ENCODE data around the gene C6orf163. TPM values are rescaled to one million over a fixed set of nuclear protein-coding genes. Genes with fewer than 3 reads are reported as not detected.

Gene C6orf163
- total and polyA plus RNA-seq, 2 of the 4 experiments (the other 2 are of a cell fraction), result 0.55 to 0.90 TPM

DNA sequence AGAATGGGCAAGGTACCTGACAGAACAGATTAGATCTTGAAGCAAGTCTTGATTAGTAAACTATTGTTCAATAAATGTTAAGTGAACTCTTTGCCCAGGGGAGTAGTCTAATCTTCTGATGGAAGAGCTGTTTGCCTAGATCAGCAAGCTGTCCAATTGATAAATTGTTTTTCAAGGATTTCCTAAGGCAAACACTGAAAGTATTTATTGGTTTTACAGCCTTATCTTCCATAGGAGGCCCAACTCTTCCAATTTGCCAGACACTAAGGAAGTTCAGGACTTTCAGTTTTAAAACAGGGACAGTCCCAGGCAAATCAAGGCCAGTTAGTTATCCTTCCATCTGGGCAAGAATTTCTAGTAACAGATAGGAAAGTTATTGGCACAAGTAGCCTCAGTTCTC lies 1.8 kb upstream of the C6orf163 start:
- dilution Hi-C loops (cut with HindIII; ENCODE audit: low sequenced_read_pairs, unreplicated experiment) (no loop called here), in situ Hi-C loops (cut with MboI; ENCODE audit: low sequenced_read_pairs) (no loop called here), intact Hi-C loops (cut with micrococcal nuclease) (no loop called here)
- Histone ChIP-seq H2BK5ac (ENCODE audit: low read depth, low read length, poor library complexity, severe bottlenecking) (no peak overlapping the region), H3K56ac (ENCODE audit: extremely low read depth, insufficient read depth, low read length) (no peak overlapping the region), H3K27ac (ENCODE audit: insufficient read depth, low read length) (no peak overlapping the region), H4K8ac (ENCODE audit: low read depth in 2 of 2, low read length in 2 of 2) (no peak overlapping the region), H3K23ac (ENCODE audit: low read depth, low read length) (no peak overlapping the region), H3K4me1 (ENCODE audit: control insufficient read depth, insufficient read depth, low read length) (no peaks in the 10 kb centered on the region), H4K20me1 (ENCODE audit: insufficient read depth, low read length) (no peaks in the 10 kb centered on the region), H4K5ac (ENCODE audit: low read depth, low read length) (no peak overlapping the region), H3K14ac (replicated peaks; ENCODE audit: low read depth, low read length) (no peak overlapping the region), H3K4me2 (ENCODE audit: low read depth, low read length) (no peak overlapping the region), H2AK5ac (ENCODE audit: low read depth, low read length) (no peak overlapping the region), H3K4ac (ENCODE audit: low read depth, low read length) (no peak overlapping the region), H3K9me3 (ENCODE audit: control insufficient read depth, insufficient read depth, low read length) (no peaks in the 10 kb centered on the region), H3K36me3 (ENCODE audit: control insufficient read depth, insufficient read depth, low read length) (no peaks in the 10 kb centered on the region), H2BK20ac (ENCODE audit: low read depth, low read length) (no peak overlapping the region), H4K91ac (ENCODE audit: insufficient read depth, low read depth, low read length) (no peak overlapping the region), H2AK9ac (replicated peaks; ENCODE audit: low read depth, low read length, poor library complexity) (no peak overlapping the region), H2BK15ac (ENCODE audit: low read depth, low read length) (no peak overlapping the region), H3K9ac (ENCODE audit: low read depth, low read length) (no peak overlapping the region), H3K79me1 (ENCODE audit: low read depth in 1 of 2, low read length in 2 of 2) (peaks cover 0 to 6% of the 10 kb centered on the region in 2 experiments; a peak in 1 of 4 replicates), H2BK120ac (ENCODE audit: low read depth, low read length) (no peak overlapping the region), H3K27me3 (ENCODE audit: control insufficient read depth, insufficient read depth, low read length) (no peaks in the 10 kb centered on the region), H3K4me3 (ENCODE audit: insufficient read depth, low read depth, low read length) (no peak overlapping the region), H3K18ac (ENCODE audit: low read depth, low read length) (no peak overlapping the region), H3K9me1 (ENCODE audit: insufficient read depth, low read length) (no peaks in the 10 kb centered on the region), H2AFZ (replicated peaks; ENCODE audit: low read length, poor library complexity) (no peak overlapping the region)
- no peak for TF ChIP-seq BHLHE40 (IDR thresholded peaks at IDR 0.05; ENCODE audit: low read depth, low read length)
- TF ChIP-seq MAZ (IDR thresholded peaks at IDR 0.05; ENCODE audit: borderline replicate concordance, low read depth, low read length), result no peak
- no peak for TF ChIP-seq FOS (IDR thresholded peaks at IDR 0.05; ENCODE audit: low read depth, low read length)
- TF ChIP-seq MXI1 (IDR thresholded peaks at IDR 0.05; ENCODE audit: borderline replicate concordance, low read depth, low read length), result no peak
- no peak for TF ChIP-seq SMC3 (IDR thresholded peaks at IDR 0.05; ENCODE audit: low read depth, low read length)
- TF ChIP-seq NFE2L2 (IDR thresholded peaks at IDR 0.05; ENCODE audit: low read depth, low read length), result no peak
- no peak for TF ChIP-seq RCOR1 (IDR thresholded peaks at IDR 0.05; ENCODE audit: insufficient replicate concordance, low read length)
- TF ChIP-seq, protein P1, sequence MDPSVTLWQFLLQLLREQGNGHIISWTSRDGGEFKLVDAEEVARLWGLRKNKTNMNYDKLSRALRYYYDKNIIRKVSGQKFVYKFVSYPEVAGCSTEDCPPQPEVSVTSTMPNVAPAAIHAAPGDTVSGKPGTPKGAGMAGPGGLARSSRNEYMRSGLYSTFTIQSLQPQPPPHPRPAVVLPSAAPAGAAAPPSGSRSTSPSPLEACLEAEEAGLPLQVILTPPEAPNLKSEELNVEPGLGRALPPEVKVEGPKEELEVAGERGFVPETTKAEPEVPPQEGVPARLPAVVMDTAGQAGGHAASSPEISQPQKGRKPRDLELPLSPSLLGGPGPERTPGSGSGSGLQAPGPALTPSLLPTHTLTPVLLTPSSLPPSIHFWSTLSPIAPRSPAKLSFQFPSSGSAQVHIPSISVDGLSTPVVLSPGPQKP (IDR thresholded peaks at IDR 0.05; ENCODE audit: borderline replicate concordance, low read depth, low read length), result no peak
- no peak for TF ChIP-seq CEBPB (IDR thresholded peaks at IDR 0.05; ENCODE audit: low read depth, low read length)
- no peak for TF ChIP-seq CTCF (conservative IDR thresholded peaks at IDR 0.05; ENCODE audit: low read depth, low read length)
- no peak for TF ChIP-seq MAFK (IDR thresholded peaks at IDR 0.05; ENCODE audit: low read depth, low read length)
- TF ChIP-seq RAD21 (IDR thresholded peaks at IDR 0.05; ENCODE audit: low read length), result no peak
- no peak for TF ChIP-seq POLR2A (IDR thresholded peaks at IDR 0.05; ENCODE audit: low read depth, low read length)
- TF ChIP-seq, protein P2, sequence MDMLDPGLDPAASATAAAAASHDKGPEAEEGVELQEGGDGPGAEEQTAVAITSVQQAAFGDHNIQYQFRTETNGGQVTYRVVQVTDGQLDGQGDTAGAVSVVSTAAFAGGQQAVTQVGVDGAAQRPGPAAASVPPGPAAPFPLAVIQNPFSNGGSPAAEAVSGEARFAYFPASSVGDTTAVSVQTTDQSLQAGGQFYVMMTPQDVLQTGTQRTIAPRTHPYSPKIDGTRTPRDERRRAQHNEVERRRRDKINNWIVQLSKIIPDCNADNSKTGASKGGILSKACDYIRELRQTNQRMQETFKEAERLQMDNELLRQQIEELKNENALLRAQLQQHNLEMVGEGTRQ (IDR thresholded peaks at IDR 0.05; ENCODE audit: low read depth, low read length), result no peak
- TF ChIP-seq RFX5 (IDR thresholded peaks at IDR 0.05; ENCODE audit: low read depth, low read length), result no peak
- DNase-seq, result no peak
- ATAC-seq (ENCODE audit: low read depth), result no peak
- ChIA-PET POLR2A (ENCODE audit: unreplicated experiment) (no interaction called here), CTCF (interaction anchor here (0.7 kb wide), 1 partner anchor 34 kb away, joined by 3 read pairs; no protein-coding TSS in a partner anchor)
- BruUV-seq (replicated peaks), result no TSS peak

Data from IMR-90 (cell line).